ENCODE measurements around the gene MTHFSD.

Gene MTHFSD

DNA sequence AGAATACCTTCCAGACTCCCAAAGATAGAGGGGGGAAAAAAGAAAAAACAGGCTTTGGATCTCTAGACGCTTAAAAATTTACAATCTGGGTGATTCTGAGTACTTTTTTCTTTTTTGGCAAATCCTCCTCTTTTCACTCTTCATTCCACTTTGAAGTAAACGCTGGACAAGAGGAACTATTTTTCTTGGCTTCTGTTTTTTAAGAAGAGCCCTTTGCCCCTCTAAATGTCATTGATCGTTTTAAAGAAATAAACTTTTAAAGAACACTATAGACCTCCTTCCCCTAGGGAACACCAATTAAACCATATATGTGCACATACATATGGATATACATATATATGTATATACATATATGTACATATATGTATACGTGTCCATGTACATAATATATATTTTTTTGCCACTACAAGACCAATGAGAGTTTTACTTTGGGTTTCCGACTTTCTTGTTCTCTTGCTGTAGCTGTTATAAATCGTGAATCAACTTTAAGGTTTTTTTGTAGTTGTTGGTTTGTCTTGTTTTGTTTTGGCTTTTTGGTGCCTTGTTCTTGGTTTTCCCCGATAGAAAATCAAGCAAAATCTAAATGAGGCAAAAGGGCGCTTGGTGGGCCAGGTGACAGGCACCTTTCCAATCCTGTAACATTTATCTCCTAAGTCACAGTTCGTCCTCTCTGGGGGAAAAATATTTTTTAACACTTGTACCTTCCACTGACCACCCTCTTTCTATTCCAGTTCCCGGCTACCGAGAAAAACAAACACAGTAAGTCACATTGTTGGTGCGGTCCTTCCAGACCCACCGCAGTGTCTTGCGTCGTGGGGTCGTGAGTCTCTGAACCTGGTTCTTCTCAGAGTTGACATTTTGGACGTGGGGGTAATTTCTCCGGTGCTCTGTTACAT is 40.3 kb downstream of the MTHFSD start:
- no peak for DNase-seq (ENCODE audit: low spot score)

DNA sequence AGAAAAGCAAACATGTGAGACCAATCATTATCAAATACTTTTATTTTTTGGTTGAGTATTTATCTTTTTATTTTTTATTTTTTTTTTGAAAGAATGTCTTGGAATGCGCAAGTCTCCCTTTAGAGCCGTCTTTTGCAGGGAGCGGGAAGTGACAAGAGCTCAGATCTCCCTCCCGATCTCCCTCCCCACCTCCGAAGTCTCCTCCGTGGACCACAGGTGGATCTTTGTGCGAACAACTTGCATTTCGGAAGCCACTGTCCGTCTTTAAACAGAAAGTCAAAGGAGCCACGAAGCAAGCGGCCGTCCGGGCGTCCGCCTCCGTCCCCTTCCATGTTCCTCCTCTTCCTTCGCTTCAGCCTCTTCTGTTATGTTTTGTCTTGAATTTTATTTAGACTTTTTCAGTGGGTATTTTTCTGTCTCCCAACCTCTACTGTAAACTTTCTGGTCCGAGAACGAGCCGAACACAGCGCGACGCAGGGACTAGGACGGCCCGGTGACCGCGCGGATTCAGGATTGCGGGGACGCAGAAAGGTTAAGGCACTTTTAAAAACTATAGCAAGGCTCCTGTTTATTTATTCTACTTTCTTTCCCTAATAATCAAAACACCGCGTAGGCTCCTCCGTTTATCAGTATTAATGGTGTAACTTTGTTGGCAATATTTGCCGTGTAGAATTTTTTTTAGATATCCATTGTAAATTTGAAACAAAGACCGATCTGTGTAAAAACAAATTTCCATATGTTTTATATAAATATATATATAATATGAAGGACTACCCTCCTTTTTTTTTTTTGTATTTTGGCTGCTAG is 41.4 kb downstream of the MTHFSD start:
- DNase-seq (ENCODE audit: low spot score): no peak

DNA sequence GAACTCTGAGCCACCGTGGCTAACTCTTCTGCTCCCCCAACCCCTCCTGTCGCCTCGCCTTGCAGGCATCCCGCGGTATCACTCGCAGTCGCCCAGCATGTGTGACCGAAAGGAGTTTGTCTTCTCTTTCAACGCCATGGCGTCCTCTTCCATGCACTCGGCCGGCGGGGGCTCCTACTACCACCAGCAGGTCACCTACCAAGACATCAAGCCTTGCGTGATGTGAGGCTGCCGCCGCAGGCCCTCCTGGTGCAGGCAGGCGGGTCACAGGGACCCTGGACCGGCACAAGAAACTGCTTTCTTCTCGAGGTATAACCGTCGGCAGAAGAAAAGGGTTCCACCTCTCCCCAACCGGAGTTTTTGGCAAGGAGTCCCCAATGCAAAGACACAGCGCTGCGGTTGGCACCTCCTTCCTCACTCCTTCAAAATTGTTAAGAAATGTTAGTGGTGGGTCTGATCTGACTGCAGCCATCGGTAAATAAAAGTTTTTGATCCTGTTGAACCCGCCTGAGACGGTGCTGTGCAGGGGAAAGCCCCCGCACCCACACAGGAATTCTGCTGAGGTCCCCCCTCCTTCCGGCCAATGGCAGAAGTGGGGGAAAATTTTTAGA is 42.1 kb downstream of the MTHFSD start:
- DNase-seq (ENCODE audit: low spot score): no peak

DNA sequence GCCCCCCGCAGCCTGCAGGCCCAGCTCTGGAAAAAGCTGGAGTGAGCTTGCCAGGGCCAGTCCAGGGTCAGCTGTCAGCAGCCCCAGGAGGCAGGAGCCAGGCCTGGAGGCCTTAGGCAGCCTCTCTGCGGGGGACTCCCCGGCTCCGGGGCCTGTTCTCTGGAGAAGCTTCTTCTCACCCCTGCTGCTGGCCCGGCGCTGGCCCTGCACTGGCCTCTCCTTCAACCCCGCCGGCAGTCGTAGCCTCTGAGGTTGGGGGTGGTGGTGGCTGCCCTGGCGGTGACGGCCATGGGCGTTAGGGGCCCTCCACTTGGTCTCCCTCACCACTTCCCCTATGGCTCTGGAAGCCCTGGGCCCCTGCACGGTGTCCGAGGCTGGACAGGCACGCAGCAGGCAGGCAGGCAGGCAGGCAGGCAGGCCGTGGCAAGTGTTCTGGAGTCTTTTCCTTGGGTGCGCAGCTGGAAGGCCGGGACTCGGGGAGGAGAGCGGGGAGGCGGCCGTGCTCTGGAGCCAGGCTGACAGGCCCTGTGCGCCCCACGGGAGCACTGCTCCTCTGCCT is 42.7 kb downstream of the MTHFSD start:
- no peak for DNase-seq (ENCODE audit: low spot score)

DNA sequence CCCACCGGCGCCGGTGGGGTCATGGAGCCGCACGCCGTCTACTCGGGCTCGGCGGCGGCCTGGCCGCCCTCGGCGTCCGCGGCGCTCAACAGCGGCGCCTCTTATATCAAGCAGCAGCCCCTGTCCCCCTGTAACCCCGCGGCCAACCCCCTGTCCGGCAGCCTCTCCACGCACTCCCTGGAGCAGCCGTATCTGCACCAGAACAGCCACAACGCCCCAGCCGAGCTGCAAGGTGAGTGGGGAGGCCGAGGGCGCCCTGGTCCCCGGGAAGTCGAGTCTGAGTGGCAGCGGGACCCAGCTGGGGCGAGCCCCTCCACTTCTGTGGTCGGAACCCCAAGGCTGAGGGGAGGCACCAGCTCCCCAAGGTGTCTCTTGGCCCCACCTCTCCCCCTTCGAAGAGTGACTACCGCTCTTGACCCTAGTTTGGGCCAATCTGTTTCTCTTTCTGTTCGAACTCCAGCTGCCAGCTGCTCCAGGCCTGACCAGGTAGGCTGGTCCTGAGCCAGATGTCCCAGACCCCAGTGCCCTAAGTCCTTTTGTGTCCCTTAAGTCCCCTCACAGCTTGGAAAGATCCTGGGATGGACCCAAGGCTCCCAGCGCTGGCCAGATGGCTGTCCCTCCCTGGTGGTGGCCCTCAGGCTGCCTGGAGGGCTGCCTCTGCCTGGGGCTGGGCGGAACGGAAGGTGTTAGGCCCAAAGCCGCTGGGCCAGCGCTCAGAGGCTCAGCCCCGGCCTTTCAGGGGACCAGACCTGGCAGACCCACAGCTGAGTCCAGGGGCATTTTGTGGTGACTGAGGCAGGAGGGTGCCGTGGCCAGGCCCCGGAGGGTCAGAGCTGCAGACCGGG is 43.5 kb downstream of the MTHFSD start:
- DNase-seq (ENCODE audit: low spot score): no peak

DNA sequence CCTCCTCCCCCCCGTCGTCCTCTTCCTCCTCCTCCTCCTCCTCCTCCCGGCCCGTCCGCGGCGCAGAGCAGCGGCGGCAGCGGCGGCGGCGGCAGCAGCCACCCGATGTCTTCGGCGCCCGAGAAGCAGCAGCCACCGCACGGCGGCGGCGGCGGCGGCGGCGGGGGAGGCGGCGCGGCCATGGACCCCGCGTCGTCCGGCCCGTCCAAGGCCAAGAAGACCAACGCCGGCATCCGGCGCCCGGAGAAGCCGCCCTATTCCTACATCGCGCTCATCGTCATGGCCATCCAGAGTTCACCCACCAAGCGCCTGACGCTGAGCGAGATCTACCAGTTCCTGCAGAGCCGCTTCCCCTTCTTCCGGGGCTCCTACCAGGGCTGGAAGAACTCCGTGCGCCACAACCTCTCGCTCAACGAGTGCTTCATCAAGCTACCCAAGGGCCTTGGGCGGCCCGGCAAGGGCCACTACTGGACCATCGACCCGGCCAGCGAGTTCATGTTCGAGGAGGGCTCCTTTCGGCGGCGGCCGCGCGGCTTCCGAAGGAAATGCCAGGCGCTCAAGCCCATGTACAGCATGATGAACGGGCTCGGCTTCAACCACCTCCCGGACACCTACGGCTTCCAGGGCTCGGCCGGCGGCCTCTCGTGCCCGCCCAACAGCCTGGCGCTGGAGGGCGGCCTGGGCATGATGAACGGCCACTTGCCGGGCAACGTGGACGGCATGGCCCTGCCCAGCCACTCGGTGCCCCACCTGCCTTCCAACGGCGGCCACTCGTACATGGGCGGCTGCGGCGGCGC is 44.4 kb downstream of the MTHFSD start, which contains the start of gene FOXF1:
FOXF1 (plus strand) TSS at position 63 of the 797 bp plus-strand sequence; CDS start at position 106, 43 bp downstream.
- no peak for DNase-seq (ENCODE audit: low spot score)

DNA sequence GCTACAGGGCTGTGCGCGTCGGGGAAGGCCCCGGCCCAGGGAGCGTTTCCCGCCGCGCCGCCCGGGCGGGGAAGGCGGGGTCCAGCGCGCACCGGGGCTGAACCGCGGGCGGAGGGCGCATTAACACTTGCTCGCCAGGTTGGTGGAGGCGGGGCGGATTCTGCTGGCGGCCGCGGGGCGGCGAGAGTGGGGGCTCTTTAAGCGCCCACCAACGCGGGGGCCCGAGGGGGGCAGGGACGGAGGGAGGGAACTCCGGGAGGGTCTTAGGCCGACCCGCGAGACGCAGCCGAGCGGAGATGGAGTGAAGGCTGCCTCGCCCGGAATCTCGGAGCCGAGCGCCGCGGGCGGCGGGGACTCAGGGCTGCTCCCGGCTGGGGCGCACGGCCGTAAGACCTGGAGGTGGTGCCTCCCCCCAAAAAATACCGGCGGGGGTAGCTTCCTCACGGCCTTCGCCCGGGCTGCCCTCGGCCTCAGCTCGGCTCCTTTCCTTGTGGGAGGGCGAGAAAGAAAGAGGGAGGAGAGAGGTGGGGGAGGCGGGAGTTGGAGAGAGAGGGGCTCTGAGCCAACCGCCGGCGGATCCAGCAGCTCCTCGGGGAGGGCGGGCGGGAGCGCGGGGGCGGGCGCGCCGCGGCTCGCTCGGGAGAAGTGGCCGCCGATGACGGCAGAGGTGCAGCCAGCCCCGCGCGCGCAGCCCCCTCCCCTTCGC is 45.1 kb downstream of the MTHFSD start:
- peak; percentile 74 for DNase-seq (ENCODE audit: low spot score)

DNA sequence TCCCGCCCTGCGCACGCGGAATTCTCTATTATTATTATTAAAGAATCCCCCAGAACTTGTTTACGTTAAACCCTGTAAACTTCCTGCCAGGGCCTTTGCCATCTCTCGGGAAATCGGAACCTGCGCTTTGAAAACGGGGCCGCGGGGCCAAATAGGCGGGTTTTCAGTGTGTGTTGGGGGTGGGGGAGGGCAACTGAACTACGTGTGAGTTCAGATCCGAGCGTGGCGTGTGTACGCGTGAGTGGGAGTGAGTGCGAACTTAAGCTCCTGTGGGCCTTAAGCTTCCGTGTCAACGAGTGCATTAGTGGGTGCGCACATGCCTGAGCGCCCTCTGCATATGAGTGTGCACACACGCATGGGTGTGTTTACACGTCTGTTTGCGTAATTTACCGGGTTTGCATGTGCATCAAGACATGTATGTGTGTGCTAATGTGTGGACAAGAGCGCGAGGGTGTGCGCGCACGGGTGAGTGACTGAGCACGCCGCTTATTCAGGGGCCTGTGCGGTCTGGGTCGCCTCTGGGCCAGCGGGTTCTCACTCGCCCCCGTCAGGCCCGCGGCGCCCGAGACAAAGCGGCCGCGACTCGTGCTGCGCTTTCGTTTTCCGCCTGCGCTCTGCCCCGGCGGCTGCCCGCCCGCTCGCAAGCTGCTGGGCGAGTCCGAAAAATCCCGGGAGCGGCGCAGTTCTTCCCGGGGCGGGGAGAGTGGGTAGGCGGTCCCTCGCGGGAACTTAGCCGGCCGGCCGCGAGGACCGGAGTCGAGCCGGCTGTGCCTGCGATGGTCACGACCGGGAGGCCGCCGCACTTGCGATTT is 45.9 kb downstream of the MTHFSD start:
- DNase-seq (ENCODE audit: low spot score): peak; percentile 72

DNA sequence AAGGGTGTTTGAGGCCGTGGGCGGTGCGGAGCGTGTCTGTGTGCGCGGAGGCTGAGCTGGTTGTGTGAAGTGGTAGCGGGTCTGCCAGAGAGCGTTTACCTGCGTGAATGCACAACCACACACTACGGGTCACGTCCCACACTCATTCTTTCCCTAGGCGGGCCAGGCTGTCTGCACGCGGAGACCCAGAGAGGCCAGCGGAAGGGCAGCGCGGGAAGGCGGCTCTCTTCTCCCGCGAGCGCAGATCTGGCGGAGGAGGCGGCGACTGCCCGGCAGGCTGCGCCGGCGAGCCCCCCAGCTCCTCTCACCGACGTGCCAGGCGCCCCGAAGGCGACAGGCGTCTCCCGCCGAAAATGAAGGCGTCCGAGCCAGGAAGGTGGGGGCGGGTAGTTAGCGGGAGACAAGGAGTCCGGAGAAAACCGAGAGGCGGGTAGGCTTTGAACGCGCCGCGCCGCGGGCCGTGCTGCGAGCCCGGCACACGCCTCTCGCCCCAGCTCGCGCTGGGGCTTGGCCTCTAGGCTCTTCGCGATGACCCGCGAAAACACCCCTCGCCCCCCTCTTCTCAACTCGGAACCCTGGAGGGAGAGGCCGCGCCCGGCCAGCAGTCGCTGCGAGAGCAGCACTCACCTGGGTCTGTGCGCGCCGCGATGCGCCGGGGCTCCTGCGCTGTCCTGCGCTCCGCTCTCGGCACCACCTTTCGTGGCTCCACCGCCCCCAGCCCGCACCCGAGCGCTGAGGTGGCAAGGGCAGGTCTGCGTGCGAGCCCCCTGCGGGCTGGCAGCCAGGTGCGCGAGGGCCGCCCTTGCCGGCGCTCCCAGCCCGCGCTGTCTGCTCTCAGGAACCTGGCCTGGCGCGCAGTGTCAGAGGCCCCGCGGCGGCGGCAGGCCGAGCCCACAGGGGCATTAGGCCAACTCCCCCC is 46.7 kb downstream of the MTHFSD start:
- DNase-seq (ENCODE audit: low spot score): no peak

DNA sequence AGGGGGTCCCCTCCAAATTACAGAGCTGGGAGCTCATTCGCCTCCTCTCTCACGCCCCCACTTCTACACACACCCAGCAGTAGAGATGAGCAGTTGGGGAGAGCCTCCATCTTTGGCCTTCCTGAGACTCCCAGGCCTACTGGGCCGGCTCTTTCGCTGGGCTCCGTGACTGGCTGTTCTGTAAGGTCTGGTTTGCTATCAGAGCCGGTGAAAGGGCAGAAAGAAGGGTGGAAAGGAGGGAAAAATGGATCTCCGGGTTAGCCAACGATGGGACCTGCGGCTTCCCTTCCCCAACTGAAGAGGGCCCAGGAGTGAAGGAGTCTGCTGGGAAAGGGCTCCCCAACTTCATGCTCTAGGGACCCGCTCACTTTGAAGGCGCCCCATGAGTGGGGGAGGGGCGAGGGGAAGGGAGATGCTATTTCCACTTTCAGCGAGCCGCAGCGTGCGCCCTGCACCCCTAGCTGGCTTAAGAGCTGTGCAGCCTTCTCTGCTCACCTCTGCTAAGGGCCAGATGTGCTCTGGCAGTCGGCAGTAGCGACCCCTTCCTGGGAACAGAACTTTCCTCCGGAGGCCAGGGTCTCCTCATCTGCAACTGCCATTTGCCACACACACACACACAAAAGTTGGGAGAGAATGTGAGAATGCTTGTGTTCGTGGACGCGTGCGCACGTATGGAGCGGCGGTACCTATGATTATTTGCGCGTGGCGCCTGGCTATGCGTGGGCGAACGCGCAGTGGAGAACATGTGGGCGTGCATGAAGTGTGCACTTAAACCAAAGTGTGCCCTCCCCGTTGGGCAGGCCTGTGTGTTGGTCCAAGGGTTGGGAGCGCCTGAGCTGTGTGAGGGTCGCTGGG is 47.6 kb downstream of the MTHFSD start:
- no peak for DNase-seq (ENCODE audit: low spot score)

DNA sequence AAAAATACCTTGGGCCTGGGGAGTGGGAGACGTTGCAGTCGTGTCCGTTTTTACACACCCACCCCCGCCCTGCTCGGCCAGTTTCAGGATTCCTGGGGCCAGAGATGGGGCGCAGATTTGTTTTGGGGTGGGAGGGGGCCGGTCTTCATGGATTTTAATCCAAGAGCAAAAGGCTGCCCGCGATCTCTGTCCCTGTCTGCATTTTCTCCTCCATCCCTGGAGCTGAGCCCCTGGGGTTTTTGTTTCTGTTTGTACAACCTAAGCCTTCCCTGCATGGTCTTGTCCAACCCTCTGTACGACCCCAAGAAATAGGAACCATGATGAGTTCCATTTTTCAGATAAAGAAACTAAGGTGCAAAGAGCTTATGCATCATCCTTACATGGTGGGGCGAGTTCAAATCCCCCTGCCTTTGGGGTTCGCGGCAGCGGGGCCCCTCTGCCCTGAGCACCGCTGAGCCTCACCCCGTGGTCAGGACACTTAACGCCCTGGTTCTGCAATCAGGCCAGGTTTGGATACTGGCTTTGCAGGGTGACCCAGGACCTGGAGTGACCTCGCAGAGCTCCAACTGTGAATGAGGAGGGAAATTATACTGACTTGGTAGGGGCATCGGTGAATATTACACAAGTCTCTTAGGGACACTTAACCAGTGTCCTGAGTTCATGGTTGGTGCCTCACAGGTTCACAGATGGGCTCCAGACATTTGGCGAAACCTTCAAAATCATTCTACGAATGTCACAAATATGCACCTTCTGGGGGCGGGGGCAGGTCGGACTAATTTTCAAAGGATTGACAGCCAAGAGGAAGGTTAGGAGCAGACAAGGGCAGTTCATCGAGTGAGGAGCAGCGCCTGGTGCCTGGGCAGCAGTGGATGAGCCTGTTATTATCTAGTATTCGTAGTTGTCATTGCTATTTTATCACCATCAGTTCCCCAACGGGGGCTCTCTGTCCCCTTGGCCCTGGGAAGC is 48.9 kb downstream of the MTHFSD start:
- DNase-seq (ENCODE audit: low spot score): no peak

DNA sequence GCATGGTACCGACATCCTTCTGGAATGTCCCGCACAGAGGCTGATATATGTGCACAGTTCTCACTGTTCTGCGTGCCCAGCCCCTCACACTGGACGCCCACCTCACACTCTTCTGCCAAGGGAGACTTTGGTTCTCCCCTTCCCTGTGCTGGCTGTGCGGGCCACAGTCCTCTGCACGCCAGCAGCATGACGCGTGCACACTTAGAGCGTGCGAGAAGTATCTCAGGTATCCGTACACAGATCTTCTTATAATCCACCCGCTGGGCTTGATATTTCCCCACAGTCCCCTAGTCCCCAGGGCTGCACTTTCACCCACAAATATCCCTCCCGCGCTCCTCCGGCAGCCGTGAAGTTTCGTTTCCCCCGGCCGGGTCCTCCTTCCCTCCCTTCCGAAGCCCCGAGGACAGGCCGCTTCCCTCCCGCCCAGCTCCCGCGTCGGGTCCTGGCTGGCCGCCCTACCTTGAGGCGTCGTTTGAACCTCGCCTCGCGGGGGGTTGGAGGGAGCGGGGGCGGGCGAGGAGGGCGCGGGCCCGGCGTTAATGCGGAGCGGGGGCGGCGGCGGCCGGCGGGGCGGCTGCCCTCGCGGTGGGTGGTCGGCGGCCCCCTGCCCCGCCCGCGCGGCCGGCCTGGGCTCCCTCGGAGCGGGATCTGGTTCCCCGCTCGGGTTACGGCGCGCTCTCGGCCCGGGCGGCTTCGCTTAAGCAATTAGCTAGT is 49.7 kb downstream of the MTHFSD start:
- DNase-seq (ENCODE audit: low spot score): no peak

DNA sequence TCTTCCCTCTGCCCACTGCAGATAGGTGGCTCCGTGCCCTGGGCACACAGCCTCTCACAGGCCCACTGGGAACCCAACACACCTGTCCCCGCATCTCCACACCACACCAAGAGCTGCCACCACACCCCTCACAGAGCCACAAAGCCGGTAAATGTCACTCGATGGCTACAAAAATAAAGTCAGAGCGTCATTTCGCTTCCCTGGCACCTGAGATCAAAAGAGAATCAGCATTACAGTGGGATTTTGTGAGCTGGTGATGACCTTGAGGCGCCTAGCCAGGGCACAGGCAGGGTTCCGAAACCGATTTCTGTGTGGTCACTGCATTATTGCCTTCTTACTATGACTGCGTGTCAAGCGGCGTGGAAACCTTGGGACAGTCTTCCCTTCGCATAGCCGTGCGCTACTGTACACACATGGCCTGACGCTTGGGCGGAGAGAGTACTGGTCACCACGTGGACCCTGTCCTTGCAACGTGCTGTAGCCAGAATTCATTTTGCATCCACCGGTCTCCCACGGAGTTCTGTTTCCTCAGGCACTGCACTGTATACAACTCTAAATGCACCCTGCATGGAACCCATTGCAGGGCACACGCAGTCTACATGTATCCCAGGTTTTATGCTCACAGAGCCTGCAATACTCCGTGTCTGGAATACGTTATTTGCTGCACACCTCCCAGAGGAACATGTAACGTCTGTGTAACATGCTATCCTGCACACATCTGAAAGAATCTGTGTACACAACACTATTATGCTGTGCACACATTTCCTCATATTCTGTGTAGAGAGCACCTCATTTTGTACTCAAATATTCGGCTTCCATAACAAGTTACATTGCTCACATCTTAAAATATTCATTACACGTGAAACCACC is 50.5 kb downstream of the MTHFSD start:
- no peak for DNase-seq (ENCODE audit: low spot score)

DNA sequence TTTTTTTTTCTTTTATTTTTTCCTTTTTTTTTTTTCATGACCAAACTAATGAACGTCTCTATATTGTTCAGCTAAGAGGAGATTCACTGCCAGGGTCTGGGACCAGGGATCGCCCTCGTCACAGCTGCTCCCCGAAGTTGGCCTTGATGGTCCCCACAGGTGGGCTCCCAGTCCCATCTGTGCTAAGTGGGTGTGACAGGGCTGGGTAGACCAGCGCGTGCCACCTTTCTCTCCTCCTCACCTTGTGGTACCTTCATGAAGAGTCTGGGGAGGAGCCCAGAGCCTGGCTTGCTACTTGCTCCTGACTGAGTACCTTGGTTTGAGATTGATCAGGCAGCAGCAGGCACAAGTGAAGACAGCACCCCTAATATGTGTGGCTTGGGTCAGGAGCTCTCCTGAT is 51.2 kb downstream of the MTHFSD start:
- DNase-seq (ENCODE audit: low spot score): no peak

Data from ecto neural progenitor cell (in vitro differentiated cells).